ENCODE measurements around the gene ANKRD61. TPM values are rescaled to one million over a fixed set of nuclear protein-coding genes. Genes with fewer than 3 reads are reported as not detected.
A peak's percentile ranks its signal among the peaks of the same experiment; 100 is the strongest.

Gene ANKRD61
- total RNA-seq, 4 donors from 2014 or later, result 0.26 TPM; not detected in 3

DNA sequence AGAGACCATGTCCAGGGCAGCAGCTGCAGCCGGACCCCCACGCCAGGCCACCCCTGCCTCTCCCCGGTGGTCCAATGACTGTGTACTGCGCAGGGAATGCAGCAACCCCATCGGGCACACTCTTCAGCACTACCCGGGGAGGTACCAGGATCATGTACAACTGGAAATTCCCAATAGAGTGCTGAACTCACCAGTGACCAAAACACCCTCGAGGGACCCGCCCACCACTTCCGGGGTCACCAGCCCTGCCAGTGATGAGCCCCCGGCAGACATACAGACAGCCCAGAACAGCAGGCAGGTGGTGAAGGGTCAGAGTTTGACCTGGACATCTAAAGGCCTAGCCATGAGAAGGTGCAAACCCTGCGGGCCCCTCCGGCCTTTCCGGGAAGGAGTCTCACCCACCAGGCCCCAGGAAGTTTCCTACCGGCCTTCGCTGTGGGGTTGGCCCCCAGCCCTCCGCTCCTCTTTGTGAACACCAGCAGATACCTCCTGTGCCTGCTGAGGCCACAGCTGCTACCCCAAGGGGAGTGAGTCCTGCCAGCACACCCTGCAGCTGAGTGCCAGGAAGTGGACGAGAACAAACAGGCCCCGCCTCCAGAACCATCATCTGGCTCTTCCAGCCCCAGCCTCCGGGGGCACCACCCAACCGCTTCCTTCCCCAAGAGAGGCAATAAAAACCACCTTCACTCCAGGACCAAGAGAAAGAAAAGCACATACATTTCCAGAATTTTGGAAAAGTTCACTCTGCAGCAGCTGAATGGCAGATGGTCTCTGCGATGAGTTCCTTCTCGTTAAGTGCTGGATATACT lies 5.0 kb upstream of the ANKRD61 start:
- intact Hi-C loops (cut with DNase I), result no loop called here
- H3K27me3 ChIP-seq, result no peaks in the 10 kb centered on the region
- peak; percentile 50 for DNase-seq
- peaks cover 7 to 28% (median 8%) of the 10 kb centered on the region in 3 donors for H3K4me1 ChIP-seq
- H3K9me3 ChIP-seq, result no peaks in the 10 kb centered on the region
- peak overlapping the region; percentile 71 to 88 (median 79) for H3K27ac ChIP-seq
- peak overlapping the region in 3 of 4 donors; percentile 7 to 54 (median 18) for H3K4me3 ChIP-seq
- TF ChIP-seq, protein P1, sequence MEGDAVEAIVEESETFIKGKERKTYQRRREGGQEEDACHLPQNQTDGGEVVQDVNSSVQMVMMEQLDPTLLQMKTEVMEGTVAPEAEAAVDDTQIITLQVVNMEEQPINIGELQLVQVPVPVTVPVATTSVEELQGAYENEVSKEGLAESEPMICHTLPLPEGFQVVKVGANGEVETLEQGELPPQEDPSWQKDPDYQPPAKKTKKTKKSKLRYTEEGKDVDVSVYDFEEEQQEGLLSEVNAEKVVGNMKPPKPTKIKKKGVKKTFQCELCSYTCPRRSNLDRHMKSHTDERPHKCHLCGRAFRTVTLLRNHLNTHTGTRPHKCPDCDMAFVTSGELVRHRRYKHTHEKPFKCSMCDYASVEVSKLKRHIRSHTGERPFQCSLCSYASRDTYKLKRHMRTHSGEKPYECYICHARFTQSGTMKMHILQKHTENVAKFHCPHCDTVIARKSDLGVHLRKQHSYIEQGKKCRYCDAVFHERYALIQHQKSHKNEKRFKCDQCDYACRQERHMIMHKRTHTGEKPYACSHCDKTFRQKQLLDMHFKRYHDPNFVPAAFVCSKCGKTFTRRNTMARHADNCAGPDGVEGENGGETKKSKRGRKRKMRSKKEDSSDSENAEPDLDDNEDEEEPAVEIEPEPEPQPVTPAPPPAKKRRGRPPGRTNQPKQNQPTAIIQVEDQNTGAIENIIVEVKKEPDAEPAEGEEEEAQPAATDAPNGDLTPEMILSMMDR (IDR thresholded peaks at IDR 0.05), result peak in 4 of 6 experiments; percentile 15 to 34 (median 20)
- TF ChIP-seq POLR2A (IDR thresholded peaks at IDR 0.05), result peak in 2 of 4 donors; percentile 14 to 35
- H3K36me3 ChIP-seq, result peaks cover 28 to 100% (median 47%) of the 10 kb centered on the region in 3 donors
- 59 to 69% methylated on average over 16 to 22 of the region's 22 CpGs for WGBS, 2 donors

DNA sequence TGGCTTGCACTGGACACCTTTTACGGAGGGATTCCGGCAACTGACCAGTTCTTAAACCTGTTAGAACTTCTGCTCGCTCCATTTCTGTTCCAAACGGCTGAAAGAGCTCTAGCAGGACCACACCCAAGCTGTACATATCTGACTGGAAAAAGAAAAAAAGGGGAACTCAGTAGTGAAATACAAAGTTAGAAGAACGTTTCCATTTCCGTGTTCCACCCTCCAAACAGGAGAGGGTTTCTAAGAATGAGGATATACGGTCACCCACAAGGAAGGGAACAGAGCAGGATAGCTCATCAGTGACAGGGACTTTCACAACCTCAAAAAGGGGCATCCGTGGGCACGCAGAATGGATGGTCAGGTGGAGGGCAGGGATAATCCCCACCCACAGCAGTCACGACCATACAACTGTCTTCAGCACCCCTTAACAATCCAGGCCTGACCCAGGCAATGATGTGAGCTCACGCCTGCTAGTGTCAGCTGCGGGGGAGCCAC lies 4.3 kb upstream of the ANKRD61 start:
- Histone ChIP-seq H3K27ac (peak overlapping the region; percentile 71 to 88 (median 79)), H3K27me3 (no peaks in the 10 kb centered on the region), H3K9me3 (no peaks in the 10 kb centered on the region), H3K4me1 (peaks cover 7 to 23% (median 8%) of the 10 kb centered on the region in 3 donors), H3K4me3 (peak overlapping the region in 2 of 4 donors; percentile 18 to 54), H3K36me3 (peaks cover 28 to 100% (median 46%) of the 10 kb centered on the region in 3 donors)
- intact Hi-C loops (cut with DNase I), result no loop called here
- WGBS, 2 donors, result 48 to 60% methylated on average over 11 to 12 of the region's 12 CpGs
- DNase-seq, result no peak
- TF ChIP-seq, protein P1 (IDR thresholded peaks at IDR 0.05), result no peak
- TF ChIP-seq POLR2A (IDR thresholded peaks at IDR 0.05), result no peak

DNA sequence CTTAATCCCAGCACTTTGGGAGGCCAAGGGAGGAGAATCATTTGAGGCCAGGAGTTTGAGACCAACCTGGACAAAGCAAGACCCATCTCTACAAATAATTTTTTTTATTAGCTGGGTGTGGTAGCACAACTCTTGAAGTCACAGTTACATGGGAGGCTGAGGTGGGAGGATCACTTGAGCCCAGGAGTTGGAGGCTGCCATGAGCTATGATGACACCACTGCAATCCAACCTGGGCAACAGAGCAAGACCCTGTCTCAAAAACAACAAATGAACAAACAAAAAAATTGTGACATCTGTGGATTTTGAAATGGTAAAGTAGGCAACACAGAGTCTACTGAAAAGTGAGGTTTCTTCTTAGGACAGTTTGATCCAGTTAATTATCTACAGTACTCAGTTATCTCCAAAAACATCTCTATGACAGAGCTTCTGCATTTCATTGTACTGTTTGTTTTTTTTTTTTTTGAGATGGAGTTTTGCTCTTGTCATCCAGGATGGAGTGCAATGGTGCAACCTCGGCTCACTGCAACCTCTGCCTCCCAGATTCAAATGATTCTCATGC lies 3.3 kb upstream of the ANKRD61 start:
- Histone ChIP-seq H3K4me3 (no peak overlapping the region), H3K27me3 (no peaks in the 10 kb centered on the region), H3K9me3 (no peaks in the 10 kb centered on the region), H3K27ac (peak overlapping the region in 3 of 4 donors; percentile 31 to 80 (median 78)), H3K36me3 (peaks cover 22 to 100% (median 36%) of the 10 kb centered on the region in 3 donors), H3K4me1 (peaks cover 7 to 23% (median 8%) of the 10 kb centered on the region in 3 donors)
- 100% methylated on average over 1 of the region's 1 CpG for WGBS, 2 donors
- TF ChIP-seq, protein P1 (IDR thresholded peaks at IDR 0.05), result no peak
- no peak for TF ChIP-seq POLR2A (IDR thresholded peaks at IDR 0.05)
- no peak for DNase-seq
- intact Hi-C loops (cut with DNase I), result no loop called here

DNA sequence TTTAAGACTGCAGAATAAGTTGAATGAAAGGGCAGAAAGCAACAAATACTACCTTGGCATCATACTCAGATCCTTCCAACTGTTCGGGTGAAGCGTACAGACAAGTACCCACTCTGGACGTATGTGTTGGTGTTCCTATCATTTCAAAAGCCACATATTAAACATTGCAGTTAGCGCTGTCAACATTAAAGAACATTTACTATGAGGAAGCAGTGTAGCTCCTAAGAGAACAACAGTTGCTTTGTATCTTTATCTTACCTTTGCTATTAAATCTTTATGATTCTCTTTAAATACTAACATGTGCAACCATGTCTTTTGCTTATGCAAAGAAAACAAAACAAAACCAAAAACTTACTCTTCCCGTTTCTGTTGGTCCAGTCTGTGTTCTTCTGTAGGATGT lies 2.6 kb upstream of the ANKRD61 start:
- Histone ChIP-seq H3K9me3 (no peaks in the 10 kb centered on the region), H3K4me1 (peaks cover 7 to 23% (median 8%) of the 10 kb centered on the region in 3 donors), H3K36me3 (peaks cover 17 to 100% (median 29%) of the 10 kb centered on the region in 3 donors), H3K27ac (peak overlapping the region in 1 of 4 donors; percentile 17), H3K27me3 (no peaks in the 10 kb centered on the region), H3K4me3 (no peak overlapping the region)
- intact Hi-C loops (cut with DNase I), result no loop called here
- WGBS, 2 donors, result 84 to 86% methylated on average over 5 of the region's 5 CpGs
- DNase-seq, result no peak
- TF ChIP-seq, protein P1 (IDR thresholded peaks at IDR 0.05), result no peak
- no peak for TF ChIP-seq POLR2A (IDR thresholded peaks at IDR 0.05)

DNA sequence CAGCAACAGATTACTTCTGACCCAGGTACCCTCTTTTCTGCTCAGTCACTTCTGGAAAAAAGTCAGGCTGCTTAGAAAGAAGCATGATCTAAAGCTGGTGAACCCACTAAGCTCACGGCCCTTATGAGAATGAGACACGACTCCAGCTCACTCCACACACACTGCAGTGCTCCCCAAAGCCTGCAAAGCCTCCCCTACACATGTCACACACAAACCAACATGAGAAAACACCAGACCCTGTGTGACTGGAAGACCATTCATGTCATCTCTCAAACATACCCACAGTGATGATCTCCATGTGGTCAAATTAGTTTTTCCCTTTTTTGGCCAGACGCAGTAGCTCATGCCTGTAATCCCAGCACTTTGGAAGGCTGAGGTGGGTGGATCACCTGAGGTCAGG lies 391 bp downstream of the ANKRD61 start:
- WGBS, 2 donors, result 88 to 92% methylated on average over 2 to 3 of the region's 3 CpGs
- no peak for DNase-seq
- Histone ChIP-seq H3K4me1 (peaks cover 0 to 9% (median 2%) of the 10 kb centered on the region in 3 donors), H3K4me3 (no peak overlapping the region), H3K9me3 (no peaks in the 10 kb centered on the region), H3K27me3 (no peaks in the 10 kb centered on the region), H3K36me3 (peaks cover 10 to 100% (median 29%) of the 10 kb centered on the region in 3 donors), H3K27ac (no peak overlapping the region)
- intact Hi-C loops (cut with DNase I), result no loop called here
- no peak for TF ChIP-seq POLR2A (IDR thresholded peaks at IDR 0.05)
- TF ChIP-seq, protein P1 (IDR thresholded peaks at IDR 0.05), result no peak
